Transverse colon (tissue), 4 donors: ENCODE measurements around the gene NFKBIL1. TPM values are rescaled to one million over a fixed set of nuclear protein-coding genes. Genes with fewer than 3 reads are reported as not detected.

Source experiments
- DNase-seq: peaks from one replicate; pipeline ENCODE4 v3.0.0-alpha.2; 2019
- H3K27ac ChIP-seq, 4 donors: fragments of 200-600 bp; sonication (generic); 2 replicates each; pipeline ENCODE4 v1.5.1; 2016 to 2018; ENCODE audit warnings: inconsistent platforms in 4 of 4
- H3K27me3 ChIP-seq: fragments of 200-600 bp; sonication (generic); 2 replicates; pipeline ENCODE4 v1.5.1; 2017; ENCODE audit warnings: inconsistent platforms
- H3K36me3 ChIP-seq, 4 donors: fragments of 200-600 bp; sonication (generic); 2 replicates each; pipeline ENCODE4 v1.5.1; 2017 to 2019; ENCODE audit warnings: inconsistent platforms in 4 of 4
- H3K4me1 ChIP-seq, 4 donors: fragments of 200-600 bp; sonication (generic); 2 replicates each; pipeline ENCODE4 v1.5.1; 2017 to 2020; ENCODE audit warnings: inconsistent platforms in 4 of 4
- H3K4me3 ChIP-seq, 4 donors: fragments of 200-600 bp; sonication (generic); 1 replicate in 1 of 4; 2 replicates in 3 of 4; pipeline versions ENCODE4 v1.5.1 to v1.6.1; 2017 to 2019; ENCODE audit warnings: inconsistent platforms in 4 of 4
- H3K9me3 ChIP-seq, 2 donors: fragments of 200-600 bp; sonication (generic); 2 replicates each; pipeline ENCODE4 v1.5.1; 2017 to 2019; ENCODE audit warnings: inconsistent platforms in 2 of 2
- EP300 ChIP-seq: sonication (generic); formaldehyde crosslinking; IDR thresholded peaks from one replicate; pipeline ENCODE4 v1.6.1; 2017; ENCODE audit warnings: antibody characterized with exemption, low read depth
- POLR2A ChIP-seq: fragments of 450-650 bp; IDR thresholded peaks from one replicate; pipeline ENCODE4 v1.6.1; 2016; ENCODE audit warnings: antibody characterized with exemption, mild to moderate bottlenecking, moderate library complexity
- POLR2AphosphoS5 ChIP-seq, 3 donors: sonication (generic); formaldehyde crosslinking; IDR thresholded peaks; one replicate each; pipeline ENCODE4 v1.6.1; 2016; ENCODE audit warnings: antibody characterized with exemption in 3 of 3
- WGBS, 2 donors: methylation state at CpG; one replicate each; pipeline ENCODE4 v1.1.5; 2018; ENCODE audit warnings: low coverage in 1 of 2; 5-methylcytosine and 5-hydroxymethylcytosine counted together
- in situ Hi-C, 4 donors: fragments of 200-750 bp; cut with MboI; loops; one replicate each; pipeline versions ENCODE4 v1.15.0 to v1.15.1; 2017; ENCODE audit warnings: low sequenced_read_pairs in 3 of 4, low pct_ligation_motif_present in 1 of 4, low pct_unique_long_range_greater_than_20kb in 1 of 4
- intact Hi-C: fragments of 100-400 bp; cut with DNase I; formaldehyde crosslinking; loops from one replicate; pipeline ENCODE4 v1.15.1; 2023; ENCODE audit warnings: low total_unique reads
- total RNA-seq, 4 donors: library from RNA; depleted of rRNA; stranded (reverse); fragments of >200 nt; gene quantifications; one replicate each; pipeline ENCODE4 v1.1.0, GENCODE V29; 2016
- TF ChIP-seq, protein P1 (sequence below), 5 experiments: fragments of 200-600 bp in 3 of 5; fragments of 450-650 bp in 2 of 5; sonication (generic) in 3 of 5; IDR thresholded peaks; 1 replicate in 2 of 5; 2 replicates in 3 of 5; pipeline ENCODE4 v1.5.1; 2016 to 2017; ENCODE audit warnings: antibody characterized with exemption in 5 of 5, inconsistent platforms in 3 of 5, mild to moderate bottlenecking in 2 of 5, moderate library complexity in 1 of 5

The NFKBIL1 gene
- total RNA-seq, 4 donors from 2014 or later = 13.7 to 29.5 (median 22.9) TPM

DNA sequence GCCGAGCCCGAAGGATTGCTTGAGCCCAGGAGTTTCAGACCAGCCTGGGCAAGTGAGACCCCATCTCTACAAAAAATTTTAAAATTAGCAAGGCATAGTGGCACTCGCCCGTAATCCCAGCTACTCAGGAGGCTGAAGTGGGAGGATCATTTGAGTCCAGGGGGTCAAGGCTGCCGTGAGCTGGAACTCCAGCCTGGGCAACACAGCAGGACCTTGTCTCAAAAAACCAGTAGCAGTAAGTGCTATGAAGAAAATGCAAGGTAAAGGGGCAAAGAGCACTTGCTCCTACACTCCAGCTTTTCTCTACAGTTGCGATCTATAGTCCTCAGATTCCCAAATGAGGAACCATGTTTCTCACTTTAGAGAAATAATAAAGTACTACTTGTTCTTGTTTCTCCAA lies 3.8 kb upstream of the NFKBIL1 start:
- TF ChIP-seq POLR2AphosphoS5 (IDR thresholded peaks at IDR 0.05) (no peak), EP300 (no peak), POLR2A (no peak)
- TF ChIP-seq, protein P1, sequence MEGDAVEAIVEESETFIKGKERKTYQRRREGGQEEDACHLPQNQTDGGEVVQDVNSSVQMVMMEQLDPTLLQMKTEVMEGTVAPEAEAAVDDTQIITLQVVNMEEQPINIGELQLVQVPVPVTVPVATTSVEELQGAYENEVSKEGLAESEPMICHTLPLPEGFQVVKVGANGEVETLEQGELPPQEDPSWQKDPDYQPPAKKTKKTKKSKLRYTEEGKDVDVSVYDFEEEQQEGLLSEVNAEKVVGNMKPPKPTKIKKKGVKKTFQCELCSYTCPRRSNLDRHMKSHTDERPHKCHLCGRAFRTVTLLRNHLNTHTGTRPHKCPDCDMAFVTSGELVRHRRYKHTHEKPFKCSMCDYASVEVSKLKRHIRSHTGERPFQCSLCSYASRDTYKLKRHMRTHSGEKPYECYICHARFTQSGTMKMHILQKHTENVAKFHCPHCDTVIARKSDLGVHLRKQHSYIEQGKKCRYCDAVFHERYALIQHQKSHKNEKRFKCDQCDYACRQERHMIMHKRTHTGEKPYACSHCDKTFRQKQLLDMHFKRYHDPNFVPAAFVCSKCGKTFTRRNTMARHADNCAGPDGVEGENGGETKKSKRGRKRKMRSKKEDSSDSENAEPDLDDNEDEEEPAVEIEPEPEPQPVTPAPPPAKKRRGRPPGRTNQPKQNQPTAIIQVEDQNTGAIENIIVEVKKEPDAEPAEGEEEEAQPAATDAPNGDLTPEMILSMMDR (IDR thresholded peaks at IDR 0.05) = no peak
- no peak for DNase-seq
- no peaks in the 10 kb centered on the region for H3K27me3 ChIP-seq
- intact Hi-C loops (no loop called here), in situ Hi-C loops (loop anchor here in 2 of 4 donors (10.0 kb wide), 2 partner anchors 49 to 51 kb away; partner anchors contain the start of genes MICB (in 1 of the 2) and NCR3 (in 1 of the 2))
- no peak overlapping the region for H3K4me3 ChIP-seq
- H3K27ac ChIP-seq = peak overlapping the region in 3 of 4 donors; percentile 93 to 97 (median 94)
- H3K4me1 ChIP-seq = peaks cover 31 to 46% (median 40%) of the 10 kb centered on the region in 4 donors
- H3K36me3 ChIP-seq = peaks cover 0 to 11% (median 7%) of the 10 kb centered on the region in 4 donors
- 97 to 100% methylated on average over 1 to 6 of the region's 6 CpGs for WGBS, 2 donors
- H3K9me3 ChIP-seq = no peaks in the 10 kb centered on the region

GRCh38 chr6:31544676-31545075 lies 2.7 kb upstream of the NFKBIL1 start:
- intact Hi-C loops (loop anchor here (5.0 kb wide), 1 partner anchor 38 kb away; the partner anchor contains the start of gene LTB), in situ Hi-C loops (loop anchor here in 3 of 4 donors (5.0 to 10.0 kb wide), 3 partner anchors 50 to 53 kb away; partner anchors contain the start of genes MICB (in 1 of the 3) and NCR3 (in 1 of the 3))
- no peaks in the 10 kb centered on the region for H3K9me3 ChIP-seq

GRCh38 chr6:31545291-31545690 lies 2.1 kb upstream of the NFKBIL1 start:
- H3K9me3 ChIP-seq = no peaks in the 10 kb centered on the region
- intact Hi-C loops = loop anchor here (5.0 kb wide), 1 partner anchor 37 kb away; the partner anchor contains the start of gene LTB
- H3K36me3 ChIP-seq = peaks cover 0 to under 1% (median 0%) of the 10 kb centered on the region in 4 donors
- H3K4me1 ChIP-seq = peaks cover 21 to 32% (median 24%) of the 10 kb centered on the region in 4 donors
- no peak for DNase-seq
- no peak overlapping the region for H3K4me3 ChIP-seq
- in situ Hi-C loops = loop anchor here in 3 of 4 donors (5.0 to 10.0 kb wide), 3 partner anchors 50 to 52 kb away; partner anchors contain the start of genes MICB (in 1 of the 3) and NCR3 (in 1 of the 3)
- no peak overlapping the region for H3K27ac ChIP-seq
- TF ChIP-seq, protein P1 (IDR thresholded peaks at IDR 0.05) = no peak
- TF ChIP-seq POLR2A (no peak), EP300 (no peak), POLR2AphosphoS5 (IDR thresholded peaks at IDR 0.05) (no peak)
- no peaks in the 10 kb centered on the region for H3K27me3 ChIP-seq
- WGBS, 2 donors = 72 to 79% methylated on average over 5 to 7 of the region's 7 CpGs

More at GRCh38 chr6:31544676-31545075, 2.7 kb upstream of the NFKBIL1 start:
- TF ChIP-seq POLR2AphosphoS5 (IDR thresholded peaks at IDR 0.05) = no peak
- TF ChIP-seq, protein P1 (IDR thresholded peaks at IDR 0.05) = no peak
- no peak for TF ChIP-seq POLR2A
- no peak for TF ChIP-seq EP300
- 66% methylated on average over 2 of the region's 2 CpGs; no CpG with 5 or more reads in 1 of the 2 donors for WGBS, 2 donors
- no peak for DNase-seq
- H3K4me1 ChIP-seq = peaks cover 28 to 38% (median 30%) of the 10 kb centered on the region in 4 donors
- peaks cover 0 to 7% (median 3%) of the 10 kb centered on the region in 4 donors for H3K36me3 ChIP-seq
- no peak overlapping the region for H3K27ac ChIP-seq
- no peak overlapping the region for H3K4me3 ChIP-seq
- H3K27me3 ChIP-seq = no peaks in the 10 kb centered on the region

DNA sequence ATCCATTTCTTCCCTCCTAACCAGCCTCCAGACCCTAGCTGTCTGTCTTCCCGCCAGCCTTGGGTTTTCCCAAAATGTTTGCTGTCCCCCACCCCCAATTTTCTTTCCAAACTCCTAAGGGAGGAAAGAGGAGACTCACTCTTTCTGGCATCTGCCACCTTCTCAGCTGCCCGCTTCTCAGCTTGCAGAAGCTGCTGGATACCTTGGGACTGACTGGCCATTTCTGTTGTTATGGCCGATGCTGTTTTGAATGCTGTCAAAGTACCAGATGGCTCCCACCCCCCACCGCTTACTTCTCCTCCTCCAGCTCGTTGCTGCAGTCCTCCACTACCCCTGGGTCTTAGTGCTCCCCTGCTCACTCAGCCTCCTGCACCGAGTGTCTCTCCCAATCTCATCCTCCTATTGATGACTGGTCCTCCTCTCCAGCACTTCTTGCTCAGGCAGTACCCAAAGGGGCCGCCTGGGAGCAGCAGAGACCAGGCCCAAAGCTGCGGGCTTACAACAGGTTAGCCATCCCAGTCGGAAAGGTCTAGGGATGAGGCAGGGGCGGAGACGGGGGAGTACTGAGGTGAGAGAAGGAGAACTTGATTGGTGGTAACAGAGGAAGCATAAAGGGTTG lies 960 bp upstream of the NFKBIL1 start, which contains the start of gene ATP6V1G2:
TSS of gene ATP6V1G2 (minus strand) at position 270 of the 619 bp plus-strand sequence. CDS start at position 221, 49 bp downstream.
- in situ Hi-C loops = loop anchor here in 3 of 4 donors (5.0 to 10.0 kb wide), 3 partner anchors 48 to 52 kb away; partner anchors contain the start of genes MICB (in 1 of the 3) and NCR3 (in 1 of the 3)

More for the DNA sequence above, 960 bp upstream of the NFKBIL1 start, which contains the start of gene ATP6V1G2:
- intact Hi-C loops = loop anchor here (2.0 to 5.0 kb wide), 2 partner anchors 36 to 52 kb away; partner anchors contain the start of gene LTB
- Histone ChIP-seq H3K27ac (peak within 1 kb of the TSS; percentile 86 to 92 (median 89)), H3K36me3 (no peaks in the 10 kb centered on the region), H3K9me3 (no peaks in the 10 kb centered on the region), H3K4me3 (peak within 1 kb of the TSS; percentile 12 to 58 (median 39)), H3K4me1 (peaks cover 16 to 25% (median 20%) of the 10 kb centered on the region in 4 donors), H3K27me3 (no peaks in the 10 kb centered on the region)
- peak; percentile 94 for DNase-seq
- TF ChIP-seq, protein P1 (IDR thresholded peaks at IDR 0.05) = peak; percentile 94 to 98 (median 97)
- no peak for TF ChIP-seq POLR2AphosphoS5 (IDR thresholded peaks at IDR 0.05)
- WGBS, 2 donors = 0 to 8% methylated on average over 5 to 11 of the region's 11 CpGs
